Measurements from ENCODE around the gene AKT3.
"Not testable (repeated sequence)": the region's sequence is repeated elsewhere in the genome, so short reads cannot be mapped to it uniquely, and the experiment has no call there.

Gene AKT3

DNA sequence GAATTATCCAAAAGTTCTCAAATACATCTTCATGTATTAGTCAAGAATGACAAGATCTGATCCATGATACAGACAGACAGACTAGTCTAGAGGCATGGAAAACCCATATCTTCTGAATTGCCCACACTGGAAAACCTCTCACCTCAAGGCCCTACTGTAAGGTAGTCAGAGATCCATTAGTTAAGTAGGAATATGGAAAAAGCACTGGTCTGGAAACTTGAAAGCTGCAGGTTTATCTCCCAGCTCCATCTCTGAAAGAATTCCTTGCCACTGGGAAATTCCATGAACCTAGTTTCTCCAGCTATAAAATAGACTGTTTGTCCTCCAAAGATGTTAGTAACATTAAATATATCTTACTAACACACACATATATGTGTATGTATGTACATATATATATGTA is 169.2 kb downstream of the AKT3 start:
- DNase-seq, result no peak

DNA sequence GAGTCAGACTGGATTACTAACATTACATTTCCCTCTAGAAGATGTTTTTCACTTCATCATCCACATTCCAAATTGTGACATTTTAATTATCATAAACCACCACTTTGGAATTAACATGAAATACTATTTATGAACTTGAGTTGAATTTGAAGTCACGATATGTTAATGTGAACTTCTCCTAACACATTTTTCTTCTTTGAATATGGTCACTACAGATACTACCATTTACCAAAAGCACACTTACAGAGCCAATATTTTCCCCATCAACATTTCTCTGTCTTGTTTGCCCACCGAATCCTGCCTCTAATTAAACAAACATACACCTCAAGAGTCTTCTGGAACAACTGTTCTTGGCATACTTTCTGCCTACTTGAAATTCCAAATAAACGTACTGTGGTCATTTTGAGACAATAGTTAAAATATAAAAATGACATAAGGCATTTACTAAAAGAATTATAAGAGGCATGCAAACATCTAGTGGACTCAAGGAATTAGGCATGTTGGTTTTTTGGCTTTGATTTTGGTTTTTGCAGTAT is 177.4 kb downstream of the AKT3 start:
- no peak for DNase-seq

DNA sequence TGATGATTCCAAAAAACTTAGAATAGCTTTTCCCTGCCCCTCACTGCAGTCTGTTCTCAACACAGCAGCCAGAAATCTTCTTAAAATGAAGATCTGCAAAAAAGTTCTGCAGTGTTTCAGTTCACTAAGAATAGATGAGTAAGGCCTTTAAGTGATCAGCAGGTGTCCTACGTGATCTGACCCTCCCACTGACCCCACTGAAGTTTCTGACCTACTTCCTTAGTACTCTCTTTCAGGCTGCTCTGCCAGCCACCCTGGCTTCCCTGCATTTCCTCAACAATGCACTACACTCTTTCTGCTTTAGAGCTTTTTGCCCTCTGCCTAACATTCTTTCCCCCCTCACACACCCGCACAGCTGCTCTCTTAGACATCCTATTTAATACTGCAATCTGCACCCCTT is 182.5 kb downstream of the AKT3 start:
- no peak for DNase-seq

DNA sequence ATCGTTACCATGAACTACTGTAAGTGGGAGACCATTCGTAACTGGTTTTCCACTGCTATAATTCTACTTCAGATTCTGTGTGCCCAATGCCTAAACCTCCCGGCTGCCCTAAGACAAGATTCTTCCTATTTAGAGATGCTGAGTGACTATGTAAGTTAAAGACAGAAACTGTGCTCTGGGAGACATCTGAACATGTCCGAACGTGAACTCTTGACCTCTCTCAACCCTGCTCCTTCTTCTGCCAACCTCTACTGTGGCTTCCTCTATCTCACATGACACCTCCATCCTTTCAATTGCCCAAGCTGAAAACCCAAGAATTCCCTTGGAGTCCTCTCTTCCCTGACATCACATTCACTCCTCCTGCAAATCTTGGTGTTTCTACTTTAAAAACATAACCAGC is 182.9 kb downstream of the AKT3 start:
- no peak for DNase-seq

DNA sequence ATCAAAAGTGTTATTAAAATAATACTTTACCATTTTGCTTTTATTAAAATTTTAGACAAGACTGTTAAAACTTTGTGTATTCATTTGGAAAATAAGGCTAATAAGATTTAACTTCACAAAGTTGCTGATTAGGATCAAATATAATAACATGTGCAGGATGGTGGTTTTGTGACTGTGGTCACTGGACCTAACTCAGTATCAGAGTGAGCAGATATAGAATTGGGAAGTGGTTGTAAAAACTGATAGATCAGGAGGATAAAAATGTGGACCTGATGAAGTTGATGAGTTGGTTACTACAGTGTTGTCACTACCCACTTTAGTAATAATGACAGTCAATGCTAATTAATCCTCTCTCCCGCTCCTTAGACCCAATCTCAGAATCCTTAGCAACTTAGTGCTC is 186.4 kb downstream of the AKT3 start:
- no peak for DNase-seq

DNA sequence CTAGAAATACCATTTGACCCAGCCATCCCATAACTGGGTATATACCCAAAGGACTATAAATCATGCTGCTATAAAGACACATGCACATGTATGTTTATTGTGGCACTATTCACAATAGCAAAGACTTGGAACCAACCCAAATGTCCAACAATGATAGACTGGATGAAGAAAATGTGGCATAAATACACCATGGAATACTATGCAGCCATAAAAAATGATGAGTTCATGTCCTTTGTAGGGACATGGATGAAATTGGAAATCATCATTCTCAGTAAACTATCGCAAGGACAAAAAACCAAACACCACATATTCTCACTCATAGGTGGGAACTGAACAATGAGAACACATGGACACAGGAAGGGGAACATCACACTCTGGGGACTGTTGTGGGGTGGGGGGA is 187.9 kb downstream of the AKT3 start:
- DNase-seq, result not testable (repeated sequence)

DNA sequence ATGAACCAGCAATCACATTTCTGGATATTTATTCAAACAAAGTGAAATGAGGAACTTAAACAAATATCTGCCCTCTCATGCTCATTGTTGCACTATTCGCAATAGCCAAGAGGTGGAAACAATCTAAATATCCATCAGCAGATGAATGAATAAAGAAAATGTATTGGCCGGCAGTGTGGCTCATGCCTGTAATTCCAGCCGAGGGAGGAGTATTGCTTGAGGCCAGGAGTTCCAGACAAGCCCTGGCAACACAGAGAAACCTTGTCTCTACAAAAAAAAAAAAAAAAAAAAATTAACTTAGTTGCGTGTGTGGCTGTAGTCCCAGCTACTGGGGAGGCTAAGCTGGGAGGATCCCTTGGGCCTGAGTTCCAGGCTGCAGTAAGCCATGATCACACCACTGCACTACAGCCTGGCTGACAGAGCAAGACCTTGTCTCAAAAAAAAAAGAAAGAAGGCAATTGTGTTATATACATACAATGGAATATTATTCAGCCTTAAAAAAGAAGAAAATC is 191.4 kb downstream of the AKT3 start:
- no peak for DNase-seq

DNA sequence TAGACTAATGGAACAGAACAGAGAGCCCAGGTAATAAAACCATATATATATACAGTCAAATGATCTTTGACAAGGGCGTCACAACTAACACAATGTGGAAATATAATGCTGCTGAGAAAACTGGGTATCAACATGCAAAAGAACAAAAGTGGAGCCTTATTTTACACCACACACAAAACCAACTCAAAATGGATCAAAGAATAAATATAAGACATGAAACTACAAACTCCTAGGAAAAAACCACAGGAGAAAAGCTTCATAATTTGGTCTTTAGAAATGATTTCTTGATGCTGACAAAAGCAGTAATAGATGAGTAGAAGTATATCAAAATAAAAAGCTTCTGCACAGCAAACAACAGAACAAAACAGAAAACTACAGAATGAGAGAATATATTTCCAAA is 192.2 kb downstream of the AKT3 start:
- no peak for DNase-seq

DNA sequence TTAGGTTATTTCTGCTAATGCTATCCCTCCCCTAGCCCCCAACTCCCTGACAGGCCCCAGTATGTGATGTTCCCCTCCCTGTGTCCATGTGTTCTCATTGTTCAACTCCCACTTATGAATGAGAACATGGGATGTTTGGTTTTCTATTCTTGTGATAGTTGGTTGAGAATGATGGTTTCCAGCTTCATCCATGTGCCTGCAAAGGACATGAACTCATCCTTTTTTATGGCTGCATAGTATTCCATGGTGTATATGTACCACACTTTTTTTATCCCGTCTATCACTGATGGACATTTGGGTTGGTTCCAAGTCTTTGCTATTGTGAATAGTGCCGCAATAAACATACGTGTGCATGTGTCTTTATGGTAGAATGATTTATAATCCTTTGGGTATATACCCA is 200.5 kb downstream of the AKT3 start:
- not testable (repeated sequence) for DNase-seq

DNA sequence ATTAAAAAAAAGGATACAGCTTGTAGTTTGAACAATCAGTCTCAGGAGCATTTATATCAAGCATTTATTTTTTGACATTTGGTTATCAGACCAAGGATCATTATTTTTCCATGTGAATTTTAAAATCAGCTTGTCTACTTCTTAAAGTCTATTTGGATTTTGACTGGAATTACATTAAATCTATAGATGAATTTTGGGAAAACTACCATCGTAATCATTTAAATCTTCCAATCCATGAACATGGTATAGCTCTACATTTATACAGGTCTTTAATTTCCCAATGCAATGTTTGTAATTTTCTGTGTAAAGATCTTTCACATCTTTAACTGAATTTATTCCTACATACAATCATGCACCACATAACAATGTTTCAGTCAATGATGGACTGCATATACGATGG is 203.2 kb downstream of the AKT3 start:
- no peak for DNase-seq

DNA sequence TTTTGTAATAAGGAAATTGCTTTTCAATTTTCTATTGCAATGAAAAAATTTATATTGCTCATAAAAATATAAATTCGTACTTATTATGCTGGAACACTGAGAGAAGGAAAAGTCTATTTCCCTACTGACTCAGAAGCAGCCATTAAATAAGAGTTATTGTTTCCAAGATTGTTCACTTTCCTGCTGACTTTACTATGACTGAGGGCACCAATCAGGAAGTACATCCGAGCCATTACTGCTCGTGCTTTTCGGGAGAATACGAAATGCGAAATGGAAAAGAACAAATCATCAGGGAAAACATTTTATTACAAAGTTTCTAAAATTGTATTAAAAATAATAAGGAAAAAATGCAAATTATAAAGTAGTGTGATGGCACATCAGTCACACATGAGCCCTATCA is 204.8 kb downstream of the AKT3 start:
- no peak for DNase-seq

DNA sequence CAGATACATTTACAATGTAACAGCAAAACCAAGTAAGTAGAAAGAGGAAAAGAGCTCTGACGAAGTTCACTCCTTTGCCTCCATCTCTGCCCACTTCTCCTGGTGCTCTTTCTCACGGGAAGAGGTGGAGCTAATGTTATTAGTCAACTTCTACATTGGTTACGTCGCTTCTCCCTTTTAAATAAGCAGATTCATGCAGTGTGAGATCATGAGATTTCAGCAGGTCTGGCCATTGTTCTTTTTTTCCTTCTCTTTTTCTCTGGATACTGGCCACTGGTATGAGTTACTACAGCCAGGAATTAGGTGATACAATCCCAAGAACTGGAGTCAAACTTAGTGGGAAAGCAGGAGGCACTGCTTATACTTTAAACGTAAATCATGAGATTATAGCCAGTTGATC is 207.1 kb downstream of the AKT3 start:
- no peak for DNase-seq

DNA sequence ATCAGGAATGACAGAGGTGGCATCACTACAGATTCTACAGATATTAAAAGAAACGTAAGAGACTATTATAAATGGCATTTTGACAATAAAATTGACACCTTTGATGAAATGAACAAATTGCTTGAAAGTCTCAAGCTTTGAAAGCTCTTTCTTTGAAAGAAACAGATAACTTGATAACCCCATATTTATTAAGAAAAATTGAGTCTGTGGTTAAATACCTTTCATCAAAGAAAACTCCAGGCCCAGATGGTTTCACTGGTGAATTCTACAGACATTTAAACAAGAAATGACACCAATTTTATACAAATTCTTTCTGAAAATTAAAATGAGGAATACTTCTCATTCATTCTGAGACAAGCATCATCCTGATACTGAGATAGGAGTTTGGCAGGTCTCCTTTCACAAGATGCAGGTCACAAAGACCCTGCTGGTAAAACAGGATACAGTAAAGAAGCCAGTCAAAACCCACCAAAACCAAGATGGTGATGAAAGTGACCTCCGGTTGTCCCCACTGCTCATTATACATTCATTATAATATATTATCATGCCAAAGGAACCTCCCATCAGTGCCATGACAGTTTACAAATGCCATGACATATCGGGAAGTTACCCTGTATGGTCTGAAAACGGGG is 210.9 kb downstream of the AKT3 start:
- no peak for DNase-seq

DNA sequence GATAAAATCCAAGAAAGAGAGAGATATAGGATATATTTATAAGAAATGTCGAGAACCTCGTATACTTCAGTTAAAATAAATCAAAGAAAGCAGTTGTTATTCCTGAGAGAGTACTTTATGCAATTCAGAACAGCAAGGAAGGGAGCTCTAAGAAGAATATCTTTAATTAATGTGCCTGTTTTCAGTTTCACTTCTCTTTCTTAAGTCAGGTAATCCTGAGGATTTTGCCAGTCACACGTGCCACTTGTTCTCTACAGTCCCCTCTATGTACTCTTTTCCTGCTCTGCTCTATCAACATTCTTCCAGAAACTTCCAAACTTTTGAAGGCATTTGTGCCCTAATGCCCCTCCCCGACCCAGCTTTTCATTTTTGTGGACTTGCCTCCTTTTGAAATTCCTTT is 211.9 kb downstream of the AKT3 start:
- no peak for DNase-seq

DNA sequence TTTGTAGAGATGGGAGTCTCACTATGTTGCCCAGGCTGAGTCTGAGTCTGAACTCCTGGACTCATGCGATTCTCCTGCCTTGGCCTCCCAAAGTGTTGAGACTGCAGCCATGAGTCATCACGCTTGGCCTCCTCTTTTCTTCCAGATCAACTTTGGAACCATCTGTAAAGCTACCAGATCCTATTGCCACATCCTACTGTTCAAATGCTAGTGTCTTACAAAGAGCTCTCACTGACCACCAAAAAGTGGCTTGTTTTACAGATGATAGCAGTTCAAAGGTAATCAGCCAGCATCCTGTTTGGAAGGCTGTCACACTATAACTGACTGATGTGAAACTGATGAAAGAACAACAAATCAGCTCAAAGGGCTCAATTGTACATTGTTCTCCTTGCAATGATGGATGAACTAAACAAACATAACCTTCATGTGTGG is 221.6 kb downstream of the AKT3 start:
- DNase-seq, result no peak

DNA sequence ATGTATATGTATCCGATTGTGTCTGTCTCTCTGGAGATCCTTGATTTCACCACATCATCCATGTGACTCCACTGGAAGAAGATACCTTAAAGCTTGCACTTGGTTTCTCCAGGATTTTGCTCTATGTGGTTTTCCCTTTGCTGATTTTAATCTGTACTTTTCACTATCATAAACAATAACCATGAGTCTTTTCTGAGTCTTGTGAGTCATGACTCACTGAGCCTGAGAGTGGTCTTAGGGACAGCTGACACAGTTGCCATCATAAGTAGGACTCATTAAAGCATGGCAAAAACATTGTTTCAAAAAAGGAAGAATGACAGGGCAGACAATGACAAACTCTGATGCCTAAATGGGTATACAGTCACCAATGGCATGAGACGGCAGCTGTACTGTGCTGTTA is 226.2 kb downstream of the AKT3 start:
- DNase-seq, result no peak

DNA sequence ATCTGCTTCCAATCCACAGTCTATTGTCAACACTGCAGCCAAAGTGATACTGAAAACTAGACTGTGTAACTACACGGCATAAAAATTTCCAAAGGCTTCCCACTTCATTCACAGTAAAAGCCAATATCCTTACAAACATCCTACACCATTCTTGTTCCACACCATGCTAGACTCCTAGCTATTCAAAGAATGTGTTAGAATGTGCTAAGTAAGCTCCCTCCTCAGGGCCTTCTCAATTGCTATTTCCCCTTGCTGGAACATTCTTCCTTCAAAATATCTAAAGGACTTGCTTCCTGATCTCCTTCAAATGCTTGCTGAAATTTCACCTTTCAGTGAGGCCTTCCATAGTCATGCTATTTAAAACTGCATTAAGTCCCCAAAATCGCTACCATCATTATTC is 228.1 kb downstream of the AKT3 start:
- no peak for DNase-seq

DNA sequence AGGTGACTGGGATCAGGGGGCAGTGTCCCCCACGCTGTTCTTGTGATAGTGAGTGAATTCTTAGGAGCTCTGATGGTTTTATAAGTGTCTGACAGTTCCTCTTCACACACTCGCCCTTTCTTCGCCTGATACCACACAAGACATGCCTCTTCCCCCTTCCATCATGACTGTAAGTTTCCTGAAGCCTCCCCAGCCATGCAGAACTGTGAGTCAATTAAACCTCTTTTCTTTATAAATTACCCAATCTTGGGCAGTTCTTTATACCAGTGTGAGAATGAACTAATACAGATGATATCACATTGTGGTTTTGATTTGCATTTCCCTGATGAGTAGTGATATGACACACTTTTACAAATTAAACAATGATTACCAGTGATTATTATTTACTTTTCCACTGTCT is 229.9 kb downstream of the AKT3 start:
- DNase-seq, result no peak

DNA sequence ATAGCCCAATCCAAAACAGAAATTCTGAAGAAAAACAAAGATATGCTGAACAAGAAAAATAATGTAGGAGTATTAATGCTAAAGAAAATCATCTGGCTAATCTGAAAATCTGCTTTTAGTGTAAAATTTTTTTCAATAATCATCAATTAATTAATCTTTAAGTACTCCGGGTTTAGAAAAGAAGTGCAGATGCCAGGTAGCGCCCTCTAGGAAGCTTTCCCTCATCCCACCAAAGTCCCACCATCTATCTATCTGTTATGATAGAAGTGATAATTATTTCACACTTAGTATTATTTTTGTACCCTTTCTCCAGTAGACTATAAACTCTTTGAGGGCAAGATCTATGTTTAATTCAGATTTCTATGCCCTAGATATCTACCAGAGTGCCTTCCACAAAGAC is 240.3 kb downstream of the AKT3 start:
- no peak for DNase-seq

DNA sequence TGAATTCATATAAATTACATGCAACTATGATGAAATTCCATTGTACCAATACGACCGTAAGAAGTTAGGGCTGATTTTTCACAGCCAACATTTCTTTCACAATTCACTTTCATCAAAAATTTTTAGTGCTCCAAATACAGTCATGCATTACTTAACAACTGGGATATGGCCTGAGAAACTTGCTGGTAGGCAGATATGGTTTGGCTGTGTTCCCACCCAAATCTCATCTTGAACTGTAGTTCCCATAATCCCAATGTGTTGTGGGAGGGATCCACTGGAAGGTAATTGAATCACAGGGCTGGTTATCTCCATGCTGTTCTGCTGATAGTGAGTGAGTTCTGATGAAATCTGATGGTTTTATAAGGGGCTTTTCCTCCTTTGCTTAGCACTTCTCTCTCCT is 244.4 kb downstream of the AKT3 start:
- no peak for DNase-seq

DNA sequence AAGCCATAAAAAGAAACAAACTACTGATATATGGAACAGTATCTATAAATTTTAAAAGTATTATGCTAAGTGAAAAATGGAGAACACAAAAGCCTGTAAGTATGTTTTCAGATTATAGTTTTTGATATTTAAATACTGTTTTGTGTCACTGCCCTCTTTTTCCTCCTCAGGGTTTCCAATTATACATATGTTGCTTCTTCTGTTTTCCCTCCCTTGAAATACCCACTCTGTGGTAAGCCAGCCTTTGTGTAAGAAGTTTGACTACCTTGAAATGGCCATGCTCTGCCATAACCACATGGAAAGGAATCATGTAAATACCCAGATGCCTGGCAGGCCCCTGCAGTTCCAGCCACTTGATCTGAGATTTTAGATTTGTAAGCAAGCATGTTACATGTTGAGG is 248.3 kb downstream of the AKT3 start:
- no peak for DNase-seq

DNA sequence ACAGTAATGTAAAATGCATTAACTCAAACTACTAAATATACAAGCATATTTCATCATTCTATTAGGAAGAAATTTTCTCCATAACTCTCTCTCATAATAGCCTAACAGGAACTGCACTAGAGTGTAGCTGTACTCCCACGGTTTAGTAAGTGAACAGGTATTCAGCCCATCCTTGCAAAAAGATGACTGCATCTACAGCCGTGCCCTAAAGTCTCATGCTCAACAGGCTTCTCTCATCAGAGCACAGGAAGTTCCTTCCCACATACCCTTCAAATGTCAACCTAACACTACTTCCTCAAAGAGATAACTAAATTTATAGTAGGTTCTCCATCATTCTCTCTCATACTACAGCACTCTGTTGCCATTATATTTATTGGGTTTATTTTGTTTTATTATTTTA is 251.6 kb downstream of the AKT3 start:
- DNase-seq, result no peak

DNA sequence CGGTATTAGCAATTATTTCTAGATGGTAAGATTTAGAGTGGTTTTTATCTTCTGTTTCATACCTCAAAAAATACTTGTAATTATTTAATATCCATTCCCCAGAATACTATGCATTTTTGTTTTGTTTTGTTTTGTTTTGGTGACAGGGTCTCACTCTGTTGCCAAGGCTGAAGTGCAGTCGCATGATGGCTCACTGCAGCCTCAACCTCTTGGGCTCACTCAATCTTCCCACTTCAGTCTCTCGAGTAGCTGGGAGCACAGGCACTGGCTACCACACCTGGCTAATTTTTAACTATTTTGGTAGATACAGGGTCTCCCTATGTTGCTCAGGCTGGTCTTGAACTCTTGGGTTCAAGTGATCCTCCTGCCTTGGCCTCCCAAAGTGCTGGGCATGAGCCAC is 252.7 kb downstream of the AKT3 start:
- DNase-seq, result no peak

DNA sequence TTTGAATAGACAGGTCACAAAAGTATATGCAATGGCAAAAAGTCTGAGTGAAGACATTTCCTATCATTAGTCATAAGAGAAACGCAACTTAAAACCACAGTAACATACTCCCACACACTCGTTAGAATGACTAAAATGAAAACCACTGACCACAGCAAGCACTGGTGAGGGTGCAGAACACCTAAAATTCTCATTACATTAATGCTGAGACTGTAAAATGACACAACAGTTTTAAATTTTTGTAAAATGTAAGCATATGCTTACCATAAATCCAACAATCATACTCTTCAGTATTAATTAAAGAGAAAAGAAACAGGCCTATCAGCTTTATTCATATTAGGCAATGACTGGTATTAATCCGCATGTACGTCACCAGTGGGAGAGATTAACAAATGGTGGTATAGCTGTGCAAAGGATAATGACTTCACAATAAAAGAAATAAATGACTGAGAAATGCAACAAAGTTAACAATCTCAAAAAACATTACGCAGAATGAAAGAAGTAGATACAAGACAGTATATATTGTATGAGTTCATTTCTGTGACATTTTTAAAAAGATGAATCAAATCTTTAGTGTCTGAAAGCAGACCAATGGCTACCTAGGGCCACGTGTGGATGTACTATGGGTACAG is 253.5 kb downstream of the AKT3 start:
- DNase-seq, result no peak

All from SHP77 treated with DMSO at 0.1 percent for 48 hours (cell line).